GM21360 (cell line): ENCODE results near the gene WEE1.
A peak's percentile ranks its signal among the peaks of the same experiment; 100 is the strongest.
"Not testable (repeated sequence)": the region's sequence is repeated elsewhere in the genome, so short reads cannot be mapped to it uniquely, and the experiment has no call there.

ENCODE experiments used
- ATAC-seq: cut with Tn5 transposase; IDR thresholded peaks from one replicate; pipeline ENCODE4 v1.9.1; 2021; ENCODE audit warnings: mild to moderate bottlenecking, moderate library complexity; ENCODE audit not compliant: unreplicated experiment

Gene WEE1

GRCh38 chr11:9573052-9573774 lies at the start of gene WEE1:
Gene WEE1, plus strand, starts transcription at chr11:9573670. Its CDS starts 264 bp downstream, at chr11:9573934.
- peak; percentile 85 for ATAC-seq

GRCh38 chr11:9524001-9524400 lies 49.5 kb upstream of the WEE1 start:
- ATAC-seq: no peak

- ATAC-seq: no peak
These were observed 48.4 kb upstream of the WEE1 start for GRCh38 chr11:9525116-9525515.

- ATAC-seq: no peak
These were observed 45.9 kb upstream of the WEE1 start for GRCh38 chr11:9527481-9528135.

GRCh38 chr11:9528136-9528501 lies 45.4 kb upstream of the WEE1 start:
- ATAC-seq: no peak

- ATAC-seq: no peak
These were observed 44.7 kb upstream of the WEE1 start for GRCh38 chr11:9528573-9529333.

GRCh38 chr11:9529334-9529650 lies 44.2 kb upstream of the WEE1 start:
- no peak for ATAC-seq

- ATAC-seq: no peak
These were observed 43.3 kb upstream of the WEE1 start for GRCh38 chr11:9530020-9530621.

GRCh38 chr11:9530901-9531625 lies 42.4 kb upstream of the WEE1 start:
- ATAC-seq: no peak

GRCh38 chr11:9533058-9533457 lies 40.4 kb upstream of the WEE1 start:
- no peak for ATAC-seq

- ATAC-seq: no peak
These were observed 39.6 kb upstream of the WEE1 start for GRCh38 chr11:9533736-9534473.

GRCh38 chr11:9535189-9535781 lies 38.2 kb upstream of the WEE1 start:
- ATAC-seq: no peak

GRCh38 chr11:9538548-9538947 lies 34.9 kb upstream of the WEE1 start:
- no peak for ATAC-seq

- ATAC-seq: not testable (repeated sequence)
These were observed 24.3 kb upstream of the WEE1 start for GRCh38 chr11:9549216-9549615.

GRCh38 chr11:9550191-9550628 lies 23.3 kb upstream of the WEE1 start:
- no peak for ATAC-seq

GRCh38 chr11:9561279-9561982 lies 12.0 kb upstream of the WEE1 start:
- no peak for ATAC-seq

GRCh38 chr11:9562716-9563115 lies 10.8 kb upstream of the WEE1 start:
- no peak for ATAC-seq

GRCh38 chr11:9563196-9563730 lies 10.2 kb upstream of the WEE1 start:
- no peak for ATAC-seq
